B cell (primary cell): ENCODE data around the gene FBXO10. TPM values are rescaled to one million over a fixed set of nuclear protein-coding genes. Genes with fewer than 3 reads are reported as not detected.

ENCODE experiments used
- ATAC-seq: fragments of 200-7000 bp; cut with Tn5 transposase; one replicate; pipeline ENCODE4 v1.10.0; 2021; ENCODE audit warnings: low read depth, mild to moderate bottlenecking, moderate number of reproducible peaks, moderate library complexity
- CTCF ChIA-PET: fragments of 350-600 bp; sonication (Branson Sonifier 250); formaldehyde crosslinking; loops from one replicate; lab custom pipeline; 2021; ENCODE audit warnings: antibody characterized with exemption, inconsistent platforms; lab: Charles Lee
- POLR2A ChIA-PET: fragments of 350-600 bp; sonication (Branson Sonifier 250); formaldehyde crosslinking; loops from one replicate; lab custom pipeline; 2021; ENCODE audit warnings: antibody characterized with exemption; lab: Charles Lee
- DNase-seq: peaks from one replicate; pipeline ENCODE4 v3.0.0; 2013
- H2AFZ ChIP-seq: 2 replicates; pipeline ENCODE4 v1.6.1; 2012; ENCODE audit warnings: mild to moderate bottlenecking, low read depth, low read length; ENCODE audit not compliant: insufficient read depth, poor library complexity, severe bottlenecking
- H3K27ac ChIP-seq, 2 donors: 1 replicate in 1 of 2; 2 replicates in 1 of 2; pipeline ENCODE4 v1.5.1; 2012 to 2013; ENCODE audit warnings: low read length in 2 of 2, mild to moderate bottlenecking in 2 of 2, moderate library complexity in 1 of 2
- H3K27me3 ChIP-seq, 4 experiments: fragments of 200-600 bp in 1 of 4; sonication (generic) in 1 of 4; replicated peaks in 1 of 4; 1 replicate in 2 of 4; 2 replicates in 2 of 4; pipeline versions ENCODE4 v1.6.1 to v1.7.0; 2013 to 2016; ENCODE audit warnings: low read length in 3 of 4, mild to moderate bottlenecking in 2 of 4, mixed read lengths in 1 of 4, moderate library complexity in 1 of 4; ENCODE audit not compliant: insufficient read depth in 4 of 4, control insufficient read depth in 3 of 4; ENCODE audit errors: control extremely low read depth in 1 of 4
- H3K36me3 ChIP-seq, 2 experiments: replicated peaks in 1 of 2; 1 replicate in 1 of 2; 2 replicates in 1 of 2; pipeline versions ENCODE4 v1.6.1 to v1.7.1; 2013; ENCODE audit warnings: low read length in 1 of 2; ENCODE audit not compliant: insufficient read depth in 2 of 2, control insufficient read depth in 1 of 2; ENCODE audit errors: control extremely low read depth in 1 of 2, extremely low read depth in 1 of 2
- H3K4me1 ChIP-seq, 2 donors: fragments of 200-600 bp in 1 of 2; sonication (generic) in 1 of 2; 1 replicate in 1 of 2; 2 replicates in 1 of 2; pipeline versions ENCODE4 v1.5.1 to v1.6.1; 2013 to 2017; ENCODE audit warnings: low read length in 2 of 2; ENCODE audit not compliant: control insufficient read depth in 2 of 2, insufficient read depth in 2 of 2
- H3K4me2 ChIP-seq: replicated peaks from 2 replicates; pipeline ENCODE3; 2012; ENCODE audit warnings: mild to moderate bottlenecking, low read depth, low read length; ENCODE audit not compliant: poor library complexity, severe bottlenecking
- H3K4me3 ChIP-seq, 5 experiments: fragments of 200-600 bp in 1 of 5; sonication (generic) in 1 of 5; 1 replicate in 3 of 5; 2 replicates in 2 of 5; pipeline versions ENCODE4 v1.5.1 to v1.7.0; 2011 to 2016; ENCODE audit warnings: low read length in 4 of 5, mild to moderate bottlenecking in 4 of 5, low read depth in 2 of 5, control low read depth in 1 of 5, moderate library complexity in 1 of 5; ENCODE audit not compliant: insufficient read depth in 1 of 5; ENCODE audit errors: control extremely low read depth in 1 of 5, extremely low read depth in 1 of 5
- H3K79me2 ChIP-seq: fragments of 200-600 bp; sonication (generic); one replicate; pipeline ENCODE4 v1.6.0; 2016; ENCODE audit warnings: low read length; ENCODE audit not compliant: control insufficient read depth, insufficient read depth
- H3K9ac ChIP-seq: fragments of 200-600 bp; sonication (generic); 2 replicates; pipeline ENCODE4 v1.6.1; 2017; ENCODE audit warnings: mild to moderate bottlenecking, low read length, moderate library complexity
- H3K9me3 ChIP-seq, 3 donors: one replicate each; pipeline versions ENCODE4 v1.6.1 to v1.7.1; 2013; ENCODE audit warnings: low read length in 2 of 3; ENCODE audit not compliant: control insufficient read depth in 2 of 3, insufficient read depth in 1 of 3; ENCODE audit errors: control extremely low read depth in 1 of 3
- H4K20me1 ChIP-seq: 2 replicates; pipeline ENCODE4 v1.6.0; 2012; ENCODE audit warnings: mild to moderate bottlenecking, low read length; ENCODE audit not compliant: insufficient read depth, control insufficient read depth, poor library complexity, severe bottlenecking
- H3K27ac Mint-ChIP-seq: one replicate; pipeline ENCODE4 v1.8.0; 2021; ENCODE audit warnings: mixed read lengths
- H3K27me3 Mint-ChIP-seq: one replicate; pipeline ENCODE4 v1.8.0; 2021; ENCODE audit warnings: mixed read lengths
- H3K4me1 Mint-ChIP-seq: one replicate; pipeline ENCODE4 v1.8.0; 2021; ENCODE audit warnings: mixed read lengths
- H3K4me3 Mint-ChIP-seq: one replicate; pipeline ENCODE4 v1.8.0; 2021; ENCODE audit warnings: mixed read lengths
- H3K9me3 Mint-ChIP-seq: one replicate; pipeline ENCODE4 v1.8.0; 2022; ENCODE audit warnings: mixed read lengths; ENCODE audit not compliant: insufficient read depth
- CTCF ChIP-seq: fragments of 200-600 bp; IDR thresholded peaks from one replicate; pipeline ENCODE4 v1.8.0; 2022; ENCODE audit warnings: antibody characterized with exemption, mild to moderate bottlenecking
- EZH2 ChIP-seq: IDR thresholded peaks from 2 replicates; pipeline ENCODE4 v1.6.1; 2012; ENCODE audit warnings: borderline replicate concordance, low read depth, mild to moderate bottlenecking, moderate library complexity, low read length; ENCODE audit not compliant: insufficient read depth, poor library complexity, severe bottlenecking
- WGBS: methylation state at CpG from one replicate; pipeline ENCODE4 v1.1.5; 2013; ENCODE audit warnings: missing lambda C conversion rate; ENCODE audit not compliant: insufficient coverage; 5-methylcytosine and 5-hydroxymethylcytosine counted together
- intact Hi-C: fragments of 100-400 bp; cut with micrococcal nuclease; formaldehyde crosslinking; loops from one replicate; pipeline ENCODE4 v1.10.0; 2022
- polyA plus RNA-seq: library from polyadenylated mRNA; depleted of rRNA; stranded (reverse); fragments of >200 nt; gene quantifications from 2 replicates; pipeline ENCODE4 v1.2.3, GENCODE V29; 2012
- total RNA-seq, 2 donors: library from RNA; stranded (reverse); fragments of 120-200 nt in 1 of 2; gene quantifications; 1 replicate in 1 of 2; 2 replicates in 1 of 2; pipeline versions ENCODE4 v1.2.3 to v1.2.4, GENCODE V29; 2013 to 2022

The FBXO10 gene
- total and polyA plus RNA-seq, 2 donors (not counting 1 experiment from before 2014, with no cell fraction given): 18.6 to 67.3 TPM

- peak overlapping the region; percentile 100 for H3K4me2 ChIP-seq
- H3K36me3 ChIP-seq: no peaks in the 10 kb centered on the region
- no peak for DNase-seq
- H3K27me3 Mint-ChIP-seq: no peaks in the 10 kb centered on the region
- ChIA-PET CTCF (interaction anchor here (1.1 to 1.9 kb wide), 3 partner anchors 13 to 88 kb away, joined by 3 to 12 read pairs (median 3); no protein-coding TSS in a partner anchor), POLR2A (interaction anchor here (0.5 to 2.2 kb wide), 9 partner anchors 8 to 1709 kb away, joined by 3 to 10 read pairs (median 3); partner anchors contain the start of genes EXOSC3 and POLR1E)
- intact Hi-C loops: loop anchor here (5.0 to 10.0 kb wide), 3 partner anchors 111 to 1731 kb away; partner anchors contain the start of genes CREB3, FBXO10 and TLN1
- under 1% methylated on average over 46 of the region's 47 CpGs for WGBS
- H3K4me1 ChIP-seq: peaks cover 23 to 27% of the 10 kb centered on the region in 2 donors
- no peaks in the 10 kb centered on the region for H3K9me3 Mint-ChIP-seq
- peaks cover 38% of the 10 kb centered on the region for H3K79me2 ChIP-seq
- peak overlapping the region; percentile 90 to 99 (median 95) for H3K4me3 ChIP-seq
- H3K27me3 ChIP-seq: no peaks in the 10 kb centered on the region
- TF ChIP-seq EZH2: no peak
- TF ChIP-seq CTCF: no peak
- peaks cover 5% of the 10 kb centered on the region for H4K20me1 ChIP-seq
- H3K4me1 Mint-ChIP-seq: peaks cover 30% of the 10 kb centered on the region
- H3K27ac ChIP-seq: peak overlapping the region; percentile 70 to 93
- peak overlapping the region; percentile 95 for H3K4me3 Mint-ChIP-seq
- peak overlapping the region; percentile 86 for H3K9ac ChIP-seq
- no peaks in the 10 kb centered on the region for H3K9me3 ChIP-seq
- peak overlapping the region; percentile 95 for H2AFZ ChIP-seq
- no peak for ATAC-seq
- H3K27ac Mint-ChIP-seq: peak overlapping the region; percentile 98
Measured at GRCh38 chr9:37466037-37466709, 110.0 kb downstream of the FBXO10 start.
